HG03060 (cell line): Measurements from ENCODE around the gene WSB1.

Experiments
- ATAC-seq: cut with Tn5 transposase; IDR thresholded peaks from one replicate; pipeline ENCODE4 v1.9.1; 2021; ENCODE audit warnings: low read depth, moderate number of reproducible peaks; ENCODE audit not compliant: unreplicated experiment

WSB1 gene

GRCh38 chr17:27333410-27333980 lies 39.6 kb downstream of the WSB1 start:
- ATAC-seq, result no peak

GRCh38 chr17:27336184-27336583 lies 42.3 kb downstream of the WSB1 start:
- ATAC-seq, result no peak

- peak; percentile 39 for ATAC-seq
Measured at GRCh38 chr17:27338536-27338985, 44.6 kb downstream of the WSB1 start.

GRCh38 chr17:27339198-27339835 lies 45.4 kb downstream of the WSB1 start:
- peak; percentile 35 for ATAC-seq

GRCh38 chr17:27339836-27340550 lies 46.1 kb downstream of the WSB1 start:
- ATAC-seq, result no peak

- ATAC-seq, result no peak
Measured at GRCh38 chr17:27340575-27340974, 46.7 kb downstream of the WSB1 start.

- ATAC-seq, result no peak
Measured at GRCh38 chr17:27341041-27341471, 47.1 kb downstream of the WSB1 start.

- ATAC-seq, result no peak
Measured at GRCh38 chr17:27342059-27342458, 48.1 kb downstream of the WSB1 start.

GRCh38 chr17:27343294-27343693 lies 49.4 kb downstream of the WSB1 start:
- no peak for ATAC-seq

GRCh38 chr17:27343977-27344607 lies 50.2 kb downstream of the WSB1 start:
- ATAC-seq, result no peak

- no peak for ATAC-seq
Measured at GRCh38 chr17:27345141-27345904, 51.4 kb downstream of the WSB1 start.

- no peak for ATAC-seq
Measured at GRCh38 chr17:27346228-27346899, 52.5 kb downstream of the WSB1 start.

GRCh38 chr17:27348196-27348595 lies 54.3 kb downstream of the WSB1 start:
- no peak for ATAC-seq

- no peak for ATAC-seq
Measured at GRCh38 chr17:27349540-27350021, 55.7 kb downstream of the WSB1 start.

GRCh38 chr17:27351759-27352158 lies 57.8 kb downstream of the WSB1 start:
- ATAC-seq, result no peak

GRCh38 chr17:27352448-27353032 lies 58.6 kb downstream of the WSB1 start:
- no peak for ATAC-seq

- no peak for ATAC-seq
Measured at GRCh38 chr17:27353033-27353460, 59.1 kb downstream of the WSB1 start.

GRCh38 chr17:27353461-27354050 lies 59.6 kb downstream of the WSB1 start:
- ATAC-seq, result peak; percentile 48

- peak; percentile 21 for ATAC-seq
Measured at GRCh38 chr17:27354051-27354490, 60.2 kb downstream of the WSB1 start.
